GM18498 (cell line): ENCODE data around the gene RAD18.

Source experiments
- ATAC-seq: cut with Tn5 transposase; IDR thresholded peaks from one replicate; pipeline ENCODE4 v1.9.1; 2021; ENCODE audit warnings: mild to moderate bottlenecking, moderate library complexity; ENCODE audit not compliant: unreplicated experiment

The RAD18 gene, protein sequence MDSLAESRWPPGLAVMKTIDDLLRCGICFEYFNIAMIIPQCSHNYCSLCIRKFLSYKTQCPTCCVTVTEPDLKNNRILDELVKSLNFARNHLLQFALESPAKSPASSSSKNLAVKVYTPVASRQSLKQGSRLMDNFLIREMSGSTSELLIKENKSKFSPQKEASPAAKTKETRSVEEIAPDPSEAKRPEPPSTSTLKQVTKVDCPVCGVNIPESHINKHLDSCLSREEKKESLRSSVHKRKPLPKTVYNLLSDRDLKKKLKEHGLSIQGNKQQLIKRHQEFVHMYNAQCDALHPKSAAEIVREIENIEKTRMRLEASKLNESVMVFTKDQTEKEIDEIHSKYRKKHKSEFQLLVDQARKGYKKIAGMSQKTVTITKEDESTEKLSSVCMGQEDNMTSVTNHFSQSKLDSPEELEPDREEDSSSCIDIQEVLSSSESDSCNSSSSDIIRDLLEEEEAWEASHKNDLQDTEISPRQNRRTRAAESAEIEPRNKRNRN

DNA sequence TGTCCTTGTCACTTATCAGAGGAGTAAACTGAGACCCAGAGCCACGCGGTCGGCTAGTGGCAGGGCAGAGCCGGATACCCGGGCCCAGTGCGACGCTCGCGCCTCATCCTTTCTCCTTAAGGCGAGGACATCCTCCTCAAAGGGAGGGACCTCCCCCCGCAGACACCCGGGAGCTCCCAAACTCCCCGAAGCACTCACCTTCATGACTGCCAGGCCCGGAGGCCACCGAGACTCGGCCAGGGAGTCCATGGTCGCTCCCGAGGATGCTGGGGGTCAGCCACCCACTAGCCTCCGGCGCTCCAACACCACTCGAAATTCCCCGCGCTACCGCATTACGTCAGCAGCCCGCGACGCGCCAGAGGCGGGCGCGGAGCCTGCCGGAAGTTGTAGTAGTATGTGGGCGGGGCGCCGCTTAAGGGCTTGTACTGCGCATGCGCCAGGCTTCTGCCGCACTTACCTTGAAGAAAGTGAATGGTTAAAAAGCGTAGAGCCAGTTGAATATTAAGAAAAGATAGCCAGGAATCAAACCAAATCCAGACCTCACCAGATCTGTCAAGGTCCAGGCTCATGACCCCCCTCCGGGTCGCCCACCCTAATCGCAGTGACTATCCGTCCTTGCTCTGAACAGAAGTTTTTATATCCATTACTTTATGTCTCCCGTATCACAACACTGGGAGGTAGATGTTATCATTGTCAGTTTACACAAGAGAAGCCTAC is at the start of gene RAD18:
Gene RAD18 (minus strand): TSS at position 336 of the 717 bp plus-strand sequence. CDS start 87 bp downstream, at position 249.
- ATAC-seq = peak; percentile 92

DNA sequence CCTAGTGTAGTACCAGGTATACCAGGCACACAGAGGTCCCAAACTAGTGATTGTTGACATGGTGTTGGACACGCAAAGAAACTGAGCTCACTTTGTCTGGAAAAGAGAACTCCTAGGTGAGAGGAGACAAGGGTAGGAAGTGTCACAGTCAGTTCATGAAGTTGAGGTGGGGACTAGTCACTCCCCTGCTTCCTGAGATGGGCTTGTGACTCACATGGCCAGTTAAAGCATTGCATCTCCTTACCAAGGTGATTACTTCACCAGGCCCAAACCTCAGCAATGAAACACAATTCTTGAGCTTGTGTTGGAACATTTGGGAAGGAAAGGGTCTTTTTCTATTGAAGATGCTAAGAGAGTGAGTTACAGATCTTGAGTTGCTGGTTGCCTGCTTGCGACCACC is 49.2 kb upstream of the RAD18 start:
- no peak for ATAC-seq

DNA sequence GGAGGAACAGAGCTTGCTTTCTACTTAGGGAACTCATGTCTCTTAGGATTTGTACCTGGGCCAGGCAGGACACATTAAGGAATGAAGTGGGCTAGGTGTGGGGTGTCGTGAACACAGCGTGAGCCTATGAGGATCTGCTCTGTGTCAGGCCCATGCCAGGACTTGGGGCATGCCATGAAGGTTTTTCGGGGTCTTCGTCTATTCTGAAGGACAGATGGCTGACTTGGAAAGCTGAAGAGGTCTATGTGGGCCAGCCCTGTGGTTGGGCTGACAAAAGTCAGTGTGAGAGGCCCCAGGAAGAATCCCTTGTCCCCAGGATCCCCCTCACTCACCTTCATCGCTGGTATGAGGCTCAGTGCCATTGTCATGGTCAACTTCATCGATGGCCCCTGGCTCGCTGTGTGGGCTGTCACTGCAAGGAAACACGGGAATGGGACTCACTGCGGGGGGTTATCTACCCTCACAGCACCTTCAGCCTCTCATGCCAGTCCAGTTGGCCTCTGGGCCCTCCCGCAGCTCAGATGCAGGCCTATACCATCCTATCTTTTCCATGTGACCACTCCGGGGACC is 46.8 kb upstream of the RAD18 start:
- ATAC-seq = no peak

DNA sequence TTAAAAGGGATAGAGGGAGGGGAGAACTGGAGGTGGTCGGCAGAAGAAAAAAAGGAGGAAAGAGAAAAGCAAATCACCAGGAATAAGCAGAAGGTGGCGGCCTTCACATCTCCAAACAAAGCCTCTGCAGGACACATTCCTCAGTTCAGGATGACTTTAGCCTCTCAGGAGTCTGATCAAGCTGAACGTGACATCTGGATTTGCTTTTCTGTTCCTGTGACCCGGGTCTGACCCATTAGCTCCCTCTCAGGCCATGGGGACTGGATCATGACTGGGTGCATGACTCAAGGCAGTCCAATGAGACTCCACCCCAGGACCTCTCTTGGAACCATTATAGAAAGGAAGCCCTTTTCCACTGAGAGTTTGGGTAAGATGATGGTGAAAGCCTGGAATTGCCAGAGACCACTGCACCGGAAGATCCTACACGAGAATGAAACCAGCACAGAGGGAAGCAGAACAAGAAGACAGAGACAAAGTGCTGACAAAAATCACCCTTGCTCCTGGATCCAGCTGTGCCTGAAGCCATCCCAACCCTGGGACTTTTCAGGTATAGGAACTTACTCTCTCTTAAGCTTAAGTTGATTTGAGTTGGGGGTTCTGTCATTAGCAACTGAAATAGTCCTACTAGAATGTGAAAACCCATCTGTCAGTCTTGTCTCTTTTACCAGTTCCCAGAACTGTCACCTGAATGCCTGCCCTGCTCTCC is 45.4 kb upstream of the RAD18 start:
- ATAC-seq = no peak

DNA sequence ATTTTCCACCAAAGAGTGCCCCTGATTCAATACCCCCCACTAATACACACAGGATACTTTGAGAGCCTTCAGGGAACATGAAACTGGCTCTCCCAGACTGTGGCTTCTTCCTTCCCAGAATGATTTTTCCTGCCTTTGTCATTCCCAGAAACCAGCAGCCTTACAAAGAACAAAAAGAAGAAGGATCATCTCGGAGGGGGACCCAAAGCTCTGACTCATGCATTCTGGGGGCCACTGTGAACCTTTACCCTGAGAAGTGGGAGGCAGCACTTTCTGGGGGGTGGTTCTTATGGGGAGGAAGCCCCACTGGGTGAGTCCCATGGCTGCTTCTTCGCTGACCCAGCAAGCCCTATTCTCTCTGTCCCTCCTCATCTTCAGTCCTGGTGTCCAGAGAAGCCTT is 44.7 kb upstream of the RAD18 start:
- no peak for ATAC-seq

DNA sequence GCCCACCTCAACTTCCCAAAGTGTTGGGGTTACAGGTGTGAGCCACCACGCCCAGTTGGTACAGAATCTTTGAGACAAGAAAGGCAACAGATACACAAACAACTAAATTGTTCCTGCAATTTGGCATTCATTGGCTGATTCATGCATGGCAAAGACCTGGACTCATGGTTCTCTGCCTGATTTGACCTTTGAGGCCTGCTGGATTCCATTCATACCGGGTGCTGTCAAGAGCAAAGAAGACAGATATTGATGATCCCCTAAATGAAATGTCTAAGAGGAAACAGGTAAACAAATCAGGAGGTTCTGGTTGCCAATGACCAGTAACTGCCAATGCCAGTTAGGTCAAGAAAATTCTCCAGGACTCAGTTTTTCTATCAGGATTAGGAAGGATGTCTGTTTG is 43.9 kb upstream of the RAD18 start:
- no peak for ATAC-seq

DNA sequence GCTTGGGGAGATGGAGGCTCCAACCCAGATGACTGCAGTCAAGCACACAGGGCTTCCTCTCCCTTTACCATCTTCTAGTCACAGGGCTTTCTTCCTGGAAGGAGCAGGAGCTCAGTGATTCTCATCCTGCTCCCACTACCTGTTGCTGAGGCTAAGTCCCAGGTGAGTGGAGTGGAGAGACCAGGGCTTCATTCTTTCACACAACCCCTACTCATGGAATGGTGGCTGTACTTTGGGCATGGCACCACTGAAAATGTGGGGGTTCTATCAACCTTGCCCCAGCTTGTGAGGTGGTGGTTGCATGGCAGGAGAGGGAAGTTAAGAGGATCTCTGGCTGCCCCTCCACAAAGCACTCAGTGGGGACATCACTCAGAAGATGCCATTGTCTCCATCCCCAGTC is 36.8 kb upstream of the RAD18 start:
- no peak for ATAC-seq

DNA sequence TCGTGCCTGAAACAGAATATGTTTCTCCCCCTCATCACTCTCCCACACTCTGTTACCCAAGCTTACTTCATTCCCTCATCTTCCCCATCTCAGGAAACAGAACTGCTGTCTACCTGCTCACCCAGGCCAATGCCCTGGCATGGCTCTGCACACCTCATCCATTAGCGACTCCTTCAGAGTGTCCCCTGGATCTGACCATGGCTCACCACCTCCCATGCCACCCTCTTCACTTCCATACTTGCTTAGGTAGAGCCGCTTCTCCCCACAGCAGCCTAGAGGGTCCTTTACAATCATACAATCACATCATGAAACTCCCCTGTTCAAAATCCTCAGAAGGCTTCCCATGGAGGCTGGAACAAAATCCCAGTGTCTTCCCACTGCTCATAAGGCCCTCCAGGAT is 33.9 kb upstream of the RAD18 start:
- no peak for ATAC-seq

DNA sequence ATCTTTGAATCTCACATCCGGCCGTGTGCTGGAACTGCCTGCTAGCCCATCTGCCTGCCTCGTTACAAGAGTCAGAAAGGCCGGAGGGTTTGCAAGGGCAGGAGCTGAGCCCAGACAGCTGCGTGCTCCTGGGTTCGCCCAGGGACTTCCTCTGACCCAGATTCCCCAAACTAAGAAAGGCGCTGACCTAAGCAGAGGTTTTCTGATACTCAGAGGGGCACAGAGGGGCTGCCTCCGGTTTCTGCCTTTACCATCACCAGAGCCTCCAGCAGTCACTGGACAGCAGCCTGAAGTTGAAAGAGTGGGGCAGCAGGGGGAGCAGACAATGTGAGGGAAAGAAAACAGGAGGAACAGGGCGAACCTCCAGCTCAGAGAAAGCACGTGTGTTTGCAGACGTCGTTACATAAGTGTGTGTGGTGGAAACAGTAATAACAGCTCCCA is 33.4 kb upstream of the RAD18 start:
- ATAC-seq = no peak

DNA sequence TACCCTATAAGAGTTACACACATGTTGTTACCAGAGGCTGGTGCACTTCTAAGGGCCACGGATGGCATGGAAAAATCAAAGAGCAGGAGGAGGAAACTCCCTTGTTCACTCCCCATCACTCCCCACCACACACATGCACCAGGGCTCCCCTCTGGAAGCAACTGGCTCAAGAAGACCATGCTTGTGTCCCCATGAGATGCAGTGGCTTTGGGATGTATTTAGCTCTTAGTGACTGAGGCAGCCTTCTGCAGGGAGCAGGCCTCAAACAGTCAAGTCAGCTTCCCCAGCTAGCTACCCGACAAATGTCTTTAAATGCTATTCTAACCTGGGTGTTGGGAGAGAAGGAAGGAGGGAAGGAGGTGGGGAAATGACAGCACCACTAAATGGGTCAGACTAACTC is 32.9 kb upstream of the RAD18 start:
- no peak for ATAC-seq

DNA sequence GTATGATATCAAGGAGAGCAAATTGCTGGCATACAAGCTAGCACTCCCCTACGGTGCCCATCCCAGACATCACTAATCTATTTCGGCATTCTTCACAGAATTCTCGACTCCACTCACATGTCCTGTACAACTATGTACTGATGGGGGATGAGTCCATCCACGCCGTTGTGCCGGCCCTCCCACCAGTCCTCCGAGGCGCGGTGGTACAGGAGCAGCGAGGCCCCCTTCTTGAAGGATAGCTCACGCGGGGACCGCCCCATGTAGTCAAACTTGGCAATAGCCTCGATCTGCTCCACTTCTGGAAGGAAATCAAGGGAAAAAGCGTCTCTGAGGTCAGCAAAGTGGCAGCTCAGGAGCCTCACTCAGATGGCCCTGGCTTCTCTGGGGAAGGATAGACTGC is 31.0 kb upstream of the RAD18 start:
- no peak for ATAC-seq

DNA sequence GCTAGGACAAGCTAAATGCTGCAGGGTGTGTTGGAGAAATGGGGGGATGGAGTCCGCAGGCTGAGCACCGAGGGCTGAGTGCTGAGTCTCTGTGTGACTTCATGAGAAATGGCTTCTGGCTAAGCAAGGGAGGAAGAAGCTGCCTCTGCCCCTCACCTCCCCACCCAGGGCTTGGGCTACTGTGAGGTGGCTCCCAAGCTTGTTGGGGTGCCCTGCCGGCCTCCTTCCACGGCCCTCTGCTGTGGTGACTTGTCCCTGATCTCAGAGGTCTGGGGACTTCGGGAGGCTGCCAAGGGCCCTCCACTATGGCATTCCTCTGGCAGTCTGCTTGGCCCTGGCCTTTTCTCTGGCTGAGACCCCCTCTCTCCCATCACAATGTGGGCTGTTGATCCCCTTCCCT is 30.1 kb upstream of the RAD18 start:
- ATAC-seq = no peak

DNA sequence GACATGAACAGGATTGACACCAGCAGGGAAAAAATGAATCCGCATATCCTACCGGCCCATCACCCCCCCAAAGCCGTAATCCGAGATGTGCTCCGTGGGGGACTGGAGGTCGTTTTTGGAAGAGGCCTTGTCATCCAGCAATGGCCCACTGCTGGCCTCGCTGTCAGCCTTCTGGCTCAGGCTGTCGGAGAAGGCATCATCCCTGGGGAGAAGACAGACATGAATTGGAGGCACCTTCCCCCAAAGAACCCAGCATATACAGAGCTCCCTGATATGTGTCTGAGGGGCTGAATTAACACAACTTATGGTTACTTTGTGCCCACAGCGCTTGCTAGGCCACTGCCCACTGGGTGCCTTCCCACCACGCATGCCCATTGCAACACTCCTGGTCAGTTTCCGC is 29.6 kb upstream of the RAD18 start:
- ATAC-seq = no peak

DNA sequence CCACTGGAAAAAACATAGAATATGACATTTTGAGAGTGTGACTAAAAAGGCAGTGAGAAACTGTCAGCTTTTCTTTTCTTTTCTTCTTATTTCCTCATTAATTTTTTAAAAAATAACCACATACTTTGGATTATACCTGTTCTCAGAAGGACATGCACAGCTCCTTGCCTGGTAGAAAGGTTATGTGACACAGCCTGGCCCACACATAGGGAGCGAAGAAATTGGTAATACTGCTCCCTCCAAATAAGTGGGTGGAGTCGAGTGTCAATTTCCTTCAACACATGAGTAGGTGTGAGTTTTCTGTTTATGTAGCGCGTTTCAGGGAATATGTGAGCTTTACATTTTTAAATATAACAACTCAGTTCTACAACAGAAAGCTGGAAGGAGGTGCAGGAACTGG is 28.9 kb upstream of the RAD18 start:
- ATAC-seq = no peak

DNA sequence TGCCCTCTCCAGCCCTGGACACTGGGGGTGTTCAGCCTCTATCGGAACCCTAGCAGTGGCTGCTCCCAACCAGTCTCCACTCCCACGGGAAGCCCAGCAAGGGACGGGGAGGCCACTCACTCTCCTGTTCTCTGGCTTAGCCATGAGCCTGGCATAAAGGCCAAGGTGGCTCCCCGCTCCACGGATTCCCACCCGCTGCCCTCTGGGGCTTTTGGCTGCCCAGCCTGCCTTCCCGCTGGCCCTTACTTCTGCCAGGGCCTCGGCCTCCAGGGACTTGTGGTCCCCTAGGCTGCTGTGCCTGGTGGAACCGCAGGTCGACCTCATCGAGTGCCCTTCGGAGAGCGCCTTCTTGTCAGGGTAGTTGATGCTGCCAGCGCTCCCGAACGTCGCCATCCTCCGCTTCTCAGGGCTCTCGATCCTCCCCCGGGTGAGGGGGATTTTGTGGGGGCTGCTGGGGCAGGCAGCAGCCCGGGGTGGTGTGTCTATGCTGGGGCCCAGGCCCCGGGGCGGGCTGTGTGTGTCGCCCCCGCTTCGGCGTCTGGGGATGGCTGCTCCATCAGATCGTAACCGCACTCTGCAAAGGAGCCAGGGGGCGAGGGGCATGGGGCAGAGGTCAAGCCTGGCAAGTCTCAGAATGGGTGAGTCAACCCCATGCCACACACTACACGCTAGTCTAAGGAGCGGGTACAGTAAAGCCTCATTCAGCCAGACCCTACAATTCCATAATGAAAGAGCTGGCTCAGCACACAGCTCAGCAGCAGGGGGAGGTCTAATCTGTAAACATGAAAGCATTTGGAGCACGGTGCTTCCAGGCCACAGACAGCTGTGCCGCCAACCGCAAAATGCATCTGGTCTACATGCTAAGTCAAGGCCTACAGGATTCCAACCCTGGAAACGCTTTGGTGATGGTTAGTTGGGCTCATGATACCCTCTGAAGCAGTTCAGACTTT is 27.3 kb upstream of the RAD18 start:
- ATAC-seq = no peak

DNA sequence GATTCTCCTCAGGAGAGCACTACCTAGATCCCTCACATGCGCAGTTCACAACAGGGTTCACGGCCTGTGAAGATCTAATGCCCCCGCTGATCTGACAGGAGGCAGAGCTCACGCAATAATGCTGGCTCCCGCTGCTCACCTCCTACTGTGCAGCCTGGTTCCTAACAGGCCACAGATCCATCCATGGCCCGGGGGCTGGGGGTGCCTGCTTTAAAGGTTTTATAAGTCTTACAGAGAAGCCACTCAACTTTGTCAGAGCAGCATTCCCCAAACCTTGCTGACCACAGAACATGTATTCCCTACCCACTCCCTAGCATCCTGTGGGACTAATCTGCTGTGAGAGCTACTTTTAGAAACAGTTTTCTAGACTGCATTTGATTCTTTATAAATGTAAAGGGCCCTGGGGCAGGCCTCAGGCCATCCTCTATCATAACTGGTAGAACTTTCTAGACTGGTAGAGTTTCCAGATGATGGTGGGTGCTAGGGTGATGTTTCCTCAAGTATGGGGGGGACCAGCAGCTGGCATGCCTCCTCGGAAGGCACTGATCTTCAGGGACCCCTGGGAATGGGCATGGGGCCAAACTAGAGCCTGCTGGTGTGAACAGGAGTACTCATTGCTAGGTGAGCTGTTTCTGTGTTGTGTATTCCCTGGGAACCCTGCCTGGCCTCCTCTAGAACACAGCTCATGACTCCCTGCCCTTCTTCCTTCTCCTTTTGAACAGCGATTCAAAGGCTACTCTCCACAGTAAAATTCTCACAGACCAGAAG is 25.7 kb upstream of the RAD18 start:
- no peak for ATAC-seq

DNA sequence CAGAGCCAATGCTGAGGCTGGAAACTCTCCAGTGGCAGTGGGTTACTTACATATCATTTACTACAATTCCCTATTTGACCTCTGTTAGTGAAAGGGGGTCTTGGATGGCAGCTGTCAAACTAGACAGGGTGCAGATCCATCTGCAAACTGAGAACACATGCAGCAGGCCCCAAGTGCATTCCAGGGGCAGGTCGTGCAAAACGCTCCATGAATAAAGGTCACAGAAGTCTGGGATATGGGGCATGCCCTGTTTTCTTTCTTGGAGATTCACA is 25.0 kb upstream of the RAD18 start:
- ATAC-seq = no peak

DNA sequence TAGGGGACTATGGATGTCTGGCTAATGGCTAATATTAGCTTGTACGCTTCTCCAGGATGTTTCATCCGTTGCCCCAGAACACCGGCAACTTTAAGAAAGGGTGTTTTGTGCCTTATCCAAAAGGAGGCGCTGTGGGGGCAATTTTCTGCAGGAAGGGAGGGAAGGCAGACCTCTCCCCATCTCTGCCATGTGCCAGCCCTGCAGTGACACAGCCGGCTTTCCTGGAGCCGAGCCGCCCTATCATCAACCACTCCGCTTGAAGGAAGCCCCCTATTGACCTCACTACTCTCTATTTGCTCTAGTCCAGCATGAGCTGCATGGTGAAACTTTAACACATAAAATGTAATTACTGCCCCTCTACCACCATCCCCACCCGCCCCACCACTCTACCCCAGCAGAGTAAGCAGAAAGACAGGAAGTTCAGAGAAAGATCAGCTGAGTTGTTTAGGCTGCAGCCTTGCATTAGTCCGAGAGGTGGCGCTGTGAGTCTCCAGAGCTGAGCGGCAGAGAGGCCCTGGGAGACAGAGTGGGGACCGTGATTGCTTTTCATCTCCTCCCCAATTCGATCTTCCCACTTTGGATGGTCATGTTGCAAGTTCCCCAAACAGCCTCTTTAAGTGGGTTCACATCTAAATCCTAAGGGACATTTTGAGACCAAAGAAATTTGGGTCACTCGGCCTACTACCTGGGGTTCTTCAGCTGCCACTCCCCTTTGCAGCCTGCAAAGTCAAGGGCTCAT is 24.5 kb upstream of the RAD18 start:
- ATAC-seq = peak; percentile 85

DNA sequence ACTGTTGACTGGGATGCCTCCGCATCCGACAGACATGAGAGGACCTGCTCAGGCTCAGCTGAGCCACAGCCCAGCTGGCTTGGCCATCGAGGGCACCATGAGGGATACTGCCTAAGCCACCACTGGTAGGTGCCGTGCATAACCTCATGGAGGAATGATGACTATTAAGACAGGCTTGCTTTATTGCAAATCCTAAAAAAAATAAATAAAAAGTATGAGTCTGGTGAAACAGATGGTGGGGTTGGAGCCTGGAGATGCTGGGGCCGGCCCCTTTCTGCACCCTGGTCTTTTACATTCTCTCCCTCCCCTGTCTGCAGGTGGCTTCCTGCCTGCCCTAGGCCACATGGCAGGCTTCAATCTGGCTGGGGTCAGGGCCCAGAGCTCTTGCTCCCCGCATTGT is 24.0 kb upstream of the RAD18 start:
- ATAC-seq = no peak
